H1 (cell line): ENCODE results near the gene SCAPER. TPM values are rescaled to one million over a fixed set of nuclear protein-coding genes. Genes with fewer than 3 reads are reported as not detected.

Experiments used
- CTCF ChIA-PET: fragments of 300-600 bp; sonication (Branson Sonifier 250); formaldehyde crosslinking; loops from one replicate; lab custom pipeline; 2021; ENCODE audit not compliant: partially characterized antibody; lab: Charles Lee
- POLR2A ChIA-PET: fragments of 300-600 bp; sonication (Branson Sonifier 250); formaldehyde crosslinking; loops from one replicate; lab custom pipeline; 2021; ENCODE audit warnings: inconsistent platforms; ENCODE audit not compliant: partially characterized antibody; lab: Charles Lee
- DNase-seq, 2 experiments: peaks; one replicate each; pipeline versions ENCODE4 v3.0.0 to v3.0.0-alpha.2; 2010 to 2022; ENCODE audit warnings: low spot score in 2 of 2, low read depth in 1 of 2, mixed read lengths in 1 of 2
- FAIRE-seq: peaks from 2 replicates; lab custom pipeline; 2011; peaks lifted over from hg19 to GRCh38; lab: Jason Lieb, UNC
- H2AFZ ChIP-seq: 2 replicates; pipeline ENCODE4 v1.8.1; 2012; ENCODE audit warnings: low read length, inconsistent platforms
- H2AK5ac ChIP-seq: 2 replicates; pipeline ENCODE4 v1.6.1; 2013; ENCODE audit warnings: low read depth, low read length
- H2BK120ac ChIP-seq: replicated peaks from 2 replicates; pipeline ENCODE3; 2013; ENCODE audit warnings: low read depth, low read length, inconsistent platforms
- H2BK12ac ChIP-seq: 2 replicates; pipeline ENCODE4 v1.6.1; 2013; ENCODE audit warnings: low read depth, low read length
- H2BK15ac ChIP-seq: 2 replicates; pipeline ENCODE4 v1.6.1; 2013; ENCODE audit warnings: low read length
- H2BK20ac ChIP-seq: 2 replicates; pipeline ENCODE4 v1.6.1; 2013; ENCODE audit warnings: low read length
- H2BK5ac ChIP-seq: 2 replicates; pipeline ENCODE4 v1.6.1; 2013; ENCODE audit warnings: low read depth, low read length
- H3K14ac ChIP-seq: 2 replicates; pipeline ENCODE4 v1.6.1; 2013; ENCODE audit warnings: inconsistent platforms; ENCODE audit not compliant: insufficient read length
- H3K18ac ChIP-seq: 2 replicates; pipeline ENCODE4 v1.6.1; 2013; ENCODE audit warnings: low read length; ENCODE audit errors: extremely low read depth
- H3K23ac ChIP-seq: 2 replicates; pipeline ENCODE4 v1.6.1; 2013; ENCODE audit warnings: inconsistent platforms; ENCODE audit not compliant: insufficient read length
- H3K23me2 ChIP-seq: 2 replicates; pipeline ENCODE4 v1.6.1; 2013; ENCODE audit warnings: low read depth, low read length
- H3K27ac ChIP-seq: 2 replicates; pipeline ENCODE4 v1.6.1; 2011; ENCODE audit warnings: low read depth, low read length, inconsistent platforms
- H3K27me3 ChIP-seq, 4 experiments: replicated peaks in 1 of 4; 1 replicate in 1 of 4; 2 replicates in 3 of 4; pipeline versions ENCODE4 v1.6.1 to v1.8.1; 2011 to 2013; ENCODE audit warnings: low read length in 3 of 4, mild to moderate bottlenecking in 3 of 4, inconsistent platforms in 2 of 4, mixed read lengths in 2 of 4, moderate library complexity in 1 of 4; ENCODE audit not compliant: control insufficient read depth in 3 of 4, insufficient read depth in 3 of 4; ENCODE audit errors: extremely low read depth in 1 of 4
- H3K36me3 ChIP-seq, 4 experiments: 2 replicates each; pipeline versions ENCODE4 v1.6.1 to v1.8.1; 2011 to 2013; ENCODE audit warnings: mild to moderate bottlenecking in 4 of 4, low read length in 3 of 4, moderate library complexity in 2 of 4, control low read depth in 1 of 4, inconsistent platforms in 1 of 4; ENCODE audit not compliant: insufficient read depth in 4 of 4, control insufficient read depth in 2 of 4
- H3K4ac ChIP-seq: replicated peaks from 2 replicates; pipeline ENCODE3; 2013; ENCODE audit warnings: low read length, low read depth, mixed read lengths, inconsistent platforms; ENCODE audit not compliant: insufficient read length
- H3K4me1 ChIP-seq, 4 experiments: replicated peaks in 1 of 4; 1 replicate in 1 of 4; 2 replicates in 3 of 4; pipeline versions ENCODE4 v1.6.1 to v1.8.1; 2011 to 2013; ENCODE audit warnings: low read length in 3 of 4, inconsistent platforms in 2 of 4, mixed read lengths in 1 of 4; ENCODE audit not compliant: insufficient read depth in 4 of 4, control insufficient read depth in 3 of 4
- H3K4me2 ChIP-seq, 2 experiments: 2 replicates each; pipeline versions ENCODE4 v1.6.1 to v1.8.1; 2011 to 2013; ENCODE audit warnings: low read depth in 2 of 2, low read length in 2 of 2, control low read depth in 1 of 2, inconsistent platforms in 1 of 2, mild to moderate bottlenecking in 1 of 2; ENCODE audit not compliant: insufficient read depth in 1 of 2
- H3K4me3 ChIP-seq, 4 experiments: fragments of 200-600, 300-600 bp in 1 of 4; sonication (generic), shearing (Covaris generic), sonication (Bioruptor Twin) in 1 of 4; 2 replicates each; pipeline versions ENCODE4 v1.5.1 to v1.8.1; 2011 to 2016; ENCODE audit warnings: low read length in 4 of 4, low read depth in 3 of 4, control low read depth in 2 of 4, inconsistent platforms in 2 of 4, mild to moderate bottlenecking in 2 of 4, mixed read lengths in 1 of 4, moderate library complexity in 1 of 4; ENCODE audit not compliant: insufficient read depth in 2 of 4; ENCODE audit errors: extremely low read depth in 1 of 4
- H3K56ac ChIP-seq: replicated peaks from 2 replicates; pipeline ENCODE3; 2013; ENCODE audit warnings: low read depth, mild to moderate bottlenecking, mixed read lengths, low read length, inconsistent platforms; ENCODE audit not compliant: insufficient read length
- H3K79me1 ChIP-seq: 2 replicates; pipeline ENCODE4 v1.6.1; 2013; ENCODE audit warnings: low read depth, low read length, control low read depth
- H3K79me2 ChIP-seq, 2 experiments: 2 replicates each; pipeline versions ENCODE4 v1.6.1 to v1.8.1; 2012 to 2013; ENCODE audit warnings: low read length in 2 of 2, mild to moderate bottlenecking in 2 of 2, inconsistent platforms in 1 of 2; ENCODE audit not compliant: insufficient read depth in 2 of 2, control insufficient read depth in 1 of 2
- H3K9ac ChIP-seq, 4 experiments: replicated peaks in 1 of 4; 1 replicate in 1 of 4; 2 replicates in 3 of 4; pipeline versions ENCODE4 v1.6.1 to v1.8.1; 2011 to 2013; ENCODE audit warnings: low read depth in 3 of 4, low read length in 3 of 4, control low read depth in 2 of 4, mild to moderate bottlenecking in 2 of 4, moderate library complexity in 2 of 4, inconsistent platforms in 1 of 4; ENCODE audit errors: extremely low read depth in 1 of 4
- H3K9me3 ChIP-seq, 2 experiments: 2 replicates each; pipeline versions ENCODE4 v1.6.1 to v1.8.1; 2012 to 2013; ENCODE audit warnings: mild to moderate bottlenecking in 2 of 2, moderate library complexity in 2 of 2, control low read depth in 1 of 2, inconsistent platforms in 1 of 2, low read depth in 1 of 2, low read length in 1 of 2, mixed read lengths in 1 of 2; ENCODE audit not compliant: insufficient read depth in 2 of 2
- H4K20me1 ChIP-seq, 2 experiments: replicated peaks in 1 of 2; 2 replicates each; pipeline versions ENCODE3 to v1.8.1; 2011 to 2013; ENCODE audit warnings: inconsistent platforms in 2 of 2, low read length in 2 of 2, mild to moderate bottlenecking in 1 of 2; ENCODE audit not compliant: insufficient read depth in 2 of 2, control insufficient read depth in 1 of 2
- H4K5ac ChIP-seq: 2 replicates; pipeline ENCODE4 v1.6.1; 2013; ENCODE audit warnings: low read length, low read depth, mixed read lengths, inconsistent platforms; ENCODE audit not compliant: insufficient read length
- H4K8ac ChIP-seq: 2 replicates; pipeline ENCODE4 v1.8.0; 2013; ENCODE audit warnings: mild to moderate bottlenecking, moderate library complexity, low read length, inconsistent platforms; ENCODE audit not compliant: insufficient read depth; ENCODE audit errors: extremely low read depth
- H4K91ac ChIP-seq: replicated peaks from 2 replicates; pipeline ENCODE3; 2013; ENCODE audit warnings: low read length, mixed read lengths, inconsistent platforms; ENCODE audit not compliant: insufficient read length
- ATF2 ChIP-seq: IDR thresholded peaks from 2 replicates; pipeline ENCODE4 v1.6.1; 2012; ENCODE audit warnings: low read length, inconsistent platforms
- BCL11A ChIP-seq, 2 experiments: IDR thresholded peaks; one replicate each; pipeline ENCODE4 v1.6.1; 2011; ENCODE audit warnings: low read depth in 2 of 2, low read length in 2 of 2, mild to moderate bottlenecking in 2 of 2
- BRCA1 ChIP-seq: IDR thresholded peaks from 2 replicates; pipeline ENCODE4 v1.6.1; 2012; ENCODE audit warnings: low read depth, low read length, improper control_type of control experiment
- CBX5 ChIP-seq: fragments of 300-800, 300-1000 bp; sonication (generic); IDR thresholded peaks from 2 replicates; pipeline ENCODE4 v1.7.1; 2016; ENCODE audit warnings: antibody characterized with exemption, low read length, low read depth
- CEBPB ChIP-seq: IDR thresholded peaks from 2 replicates; pipeline ENCODE4 v1.6.1; 2012; ENCODE audit warnings: low read depth, low read length
- CTBP2 ChIP-seq: IDR thresholded peaks from 2 replicates; pipeline ENCODE4 v1.7.0; 2011; ENCODE audit warnings: borderline replicate concordance, mild to moderate bottlenecking, moderate library complexity, mixed read lengths, low read length; ENCODE audit not compliant: insufficient read depth, insufficient read length
- EGR1 ChIP-seq: IDR thresholded peaks from 2 replicates; pipeline ENCODE4 v1.6.1; 2011; ENCODE audit warnings: low read depth, low read length, borderline replicate concordance
- JUND ChIP-seq: IDR thresholded peaks from 2 replicates; pipeline ENCODE4 v1.6.1; 2011; ENCODE audit warnings: mild to moderate bottlenecking, improper control_type of control experiment, low read length
- KDM5A ChIP-seq: fragments of 200-600 bp; IDR thresholded peaks from 2 replicates; pipeline ENCODE4 v1.7.1; 2012; ENCODE audit warnings: mild to moderate bottlenecking, low read length, inconsistent platforms, mixed read lengths
- PHF8 ChIP-seq: fragments of 200-600 bp; sonication (generic); conservative IDR thresholded peaks from 2 replicates; pipeline ENCODE4 v1.7.1; 2012; ENCODE audit warnings: low read depth, mild to moderate bottlenecking, inconsistent platforms, low read length, moderate library complexity
- POLR2A ChIP-seq, 2 experiments: IDR thresholded peaks; 1 replicate in 1 of 2; 2 replicates in 1 of 2; pipeline ENCODE4 v1.6.1; 2011; ENCODE audit warnings: low read depth in 2 of 2, low read length in 2 of 2, mild to moderate bottlenecking in 2 of 2; ENCODE audit errors: control extremely low read depth in 1 of 2
- TAF1 ChIP-seq: IDR thresholded peaks from 2 replicates; pipeline ENCODE4 v1.6.1; 2011; ENCODE audit warnings: mild to moderate bottlenecking, low read depth, low read length
- TEAD4 ChIP-seq: IDR thresholded peaks from 2 replicates; pipeline ENCODE4 v1.6.1; 2012; ENCODE audit warnings: low read depth, low read length, inconsistent platforms, mixed read lengths
- USF2 ChIP-seq: IDR thresholded peaks from 2 replicates; pipeline ENCODE4 v1.6.1; 2011; ENCODE audit warnings: low read length, improper control_type of control experiment
- polyA plus RNA-seq, 7 experiments: library from polyadenylated mRNA; depleted of rRNA in 3 of 7; stranded (reverse) in 5 of 7; unstranded in 2 of 7; fragments of >200 nt in 5 of 7; fragments of 200-250 nt in 2 of 7; gene quantifications; 1 replicate in 5 of 7; 2 replicates in 1 of 7; 4 replicates in 1 of 7; pipeline versions ENCODE4 v1.2.1 to v1.2.3, GENCODE V29; 2011 to 2013; ENCODE audit warnings: missing spikeins in 2 of 7, mixed read lengths in 2 of 7
- total RNA-seq: library from RNA; stranded (reverse); fragmentation: NEBNext Ultra II Directional; extraction: Animal tissue kit (Norgen Biotek cat#: 25700); gene quantifications from 2 replicates; pipeline ENCODE4 v1.2.1, GENCODE V29; 2021

The SCAPER gene
- total and polyA plus RNA-seq, 2 of the 8 experiments (the other 6 are each of a cell fraction or from before 2014, with no cell fraction given), result 1.6 to 6.8 TPM

- H3K9me3 ChIP-seq, result no peaks in the 10 kb centered on the region
- no peaks in the 10 kb centered on the region for H3K79me2 ChIP-seq
- no peak overlapping the region for H3K4ac ChIP-seq
- DNase-seq (no peak), FAIRE-seq (no peak)
- H3K18ac ChIP-seq, result no peak overlapping the region
- no peak overlapping the region for H3K23ac ChIP-seq
- H2AFZ ChIP-seq, result no peak overlapping the region
- H3K14ac ChIP-seq, result no peak overlapping the region
- H2BK15ac ChIP-seq, result no peak overlapping the region
- H4K20me1 ChIP-seq, result no peaks in the 10 kb centered on the region
- no peak overlapping the region for H2BK12ac ChIP-seq
- no peak overlapping the region for H2BK20ac ChIP-seq
- no peak overlapping the region for H3K56ac ChIP-seq
- H3K27me3 ChIP-seq, result no peaks in the 10 kb centered on the region
- no peak overlapping the region for H3K27ac ChIP-seq
- H3K4me2 ChIP-seq, result no peak overlapping the region
- no peak overlapping the region for H2BK120ac ChIP-seq
- no peaks in the 10 kb centered on the region for H3K23me2 ChIP-seq
- no peak overlapping the region for H3K9ac ChIP-seq
- H2AK5ac ChIP-seq, result no peak overlapping the region
- ChIA-PET POLR2A (no interaction called here), CTCF (no interaction called here)
- no peak overlapping the region for H3K4me3 ChIP-seq
- no peak overlapping the region for H4K8ac ChIP-seq
- no peak overlapping the region for H2BK5ac ChIP-seq
- no peaks in the 10 kb centered on the region for H3K36me3 ChIP-seq
- no peaks in the 10 kb centered on the region for H3K4me1 ChIP-seq
- H3K79me1 ChIP-seq, result no peaks in the 10 kb centered on the region
- H4K91ac ChIP-seq, result no peak overlapping the region
- no peak overlapping the region for H4K5ac ChIP-seq
- TF ChIP-seq PHF8 (no peak), EGR1 (no peak), ATF2 (no peak), CTBP2 (no peak), USF2 (no peak), CEBPB (no peak), CBX5 (no peak), JUND (no peak), POLR2A (IDR thresholded peaks at IDR 0.05; ENCODE audit: control extremely low read depth in 1 of 2, low read depth in 2 of 2, low read length in 2 of 2) (no peak), TAF1 (no peak), BCL11A (IDR thresholded peaks at IDR 0.05; ENCODE audit: low read depth in 2 of 2, low read length in 2 of 2) (no peak), KDM5A (no peak), TEAD4 (no peak), BRCA1 (no peak)
Observed at GRCh38 chr15:76864586-76864985, 40.6 kb downstream of the SCAPER start.
